Measurements from ENCODE around the gene ZC3H14. TPM values are rescaled to one million over a fixed set of nuclear protein-coding genes. Genes with fewer than 3 reads are reported as not detected.
A peak's percentile ranks its signal among the peaks of the same experiment; 100 is the strongest.

The ZC3H14 gene
- polyA plus RNA-seq, 1 of the 3 experiments (the other 2 are of a cell fraction): 61.5 TPM

DNA sequence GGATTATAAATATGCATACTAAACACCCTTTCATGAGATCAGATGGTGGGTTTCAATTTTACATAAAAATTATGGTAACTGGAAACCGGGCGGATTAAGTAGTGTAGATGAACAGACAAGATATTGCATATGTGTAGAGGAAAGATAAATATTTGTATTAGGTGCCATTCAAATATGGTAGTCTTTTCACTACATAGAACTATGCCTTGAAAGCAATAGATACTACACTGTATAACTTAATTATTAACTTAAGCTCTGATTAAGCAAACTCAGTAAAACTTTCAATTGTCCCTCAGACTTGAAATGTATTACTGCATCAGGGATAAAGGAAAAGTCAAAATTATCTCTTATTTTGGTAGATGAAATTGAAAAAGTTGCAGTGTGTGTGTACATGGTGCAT is 10.0 kb upstream of the ZC3H14 start:
- H3K36me3 ChIP-seq (replicated peaks in 1 of 2; ENCODE audit: control insufficient read depth in 1 of 2, insufficient read depth in 2 of 2, low read length in 1 of 2): peaks cover 16 to 21% of the 10 kb centered on the region in 2 experiments
- POLR2A ChIA-PET: interaction anchor here (1.1 kb wide), 1 partner anchor 26 kb away, joined by 3 read pairs; no protein-coding TSS in a partner anchor
- peaks cover 9 to 22% of the 10 kb centered on the region in 2 experiments; a peak in 3 of 4 replicates for H3K4me1 ChIP-seq (ENCODE audit: control insufficient read depth in 1 of 2, insufficient read depth in 2 of 2, low read depth in 1 of 2, low read length in 1 of 2)
- peak overlapping the region; percentile 95 for H3K4me2 ChIP-seq
- no peak overlapping the region for H3K27ac ChIP-seq (ENCODE audit: low read depth in 2 of 2, low read length in 1 of 2)
- TF ChIP-seq CHD2 (IDR thresholded peaks at IDR 0.05; ENCODE audit: low read length, partially characterized antibody) (no peak), JUND (IDR thresholded peaks at IDR 0.05) (no peak), FOSL2 (IDR thresholded peaks at IDR 0.05; ENCODE audit: borderline replicate concordance, low read depth) (no peak), EZH2phosphoT487 (IDR thresholded peaks at IDR 0.05; ENCODE audit: borderline replicate concordance, low read depth) (no peak)
- 52% methylated on average over 2 of the region's 2 CpGs for WGBS (ENCODE audit: low lambda C conversion rate)
- no peaks in the 10 kb centered on the region for H3K9me3 ChIP-seq
- no peak overlapping the region for H2AFZ ChIP-seq (ENCODE audit: low read depth)
- peaks cover 62% of the 10 kb centered on the region for H3K79me2 ChIP-seq (ENCODE audit: insufficient read depth)
- no peak for DNase-seq
- H3K9me2 ChIP-seq: no peaks in the 10 kb centered on the region
- H3F3A ChIP-seq (replicated peaks; ENCODE audit: insufficient read depth): peaks cover 14% of the 10 kb centered on the region
- H3K4me3 ChIP-seq (ENCODE audit: low read depth in 2 of 2, low read length in 1 of 2): peak overlapping the region; percentile 79 to 85; a peak in 2 of 4 replicates
- H4K20me1 ChIP-seq (ENCODE audit: insufficient read depth): peaks cover 9% of the 10 kb centered on the region; the same call in 1 of the 2 replicates
- CTCF ChIA-PET: interaction anchor here (1.1 to 1.5 kb wide), 3 partner anchors 10 to 363 kb away, joined by 3 to 6 read pairs (median 4); partner anchors contain the start of genes EML5 and ZC3H14
- peak overlapping the region; percentile 86; the same call in 1 of the 2 replicates for H3K9ac ChIP-seq
- H3K27me3 ChIP-seq (ENCODE audit: insufficient read depth): no peaks in the 10 kb centered on the region

DNA sequence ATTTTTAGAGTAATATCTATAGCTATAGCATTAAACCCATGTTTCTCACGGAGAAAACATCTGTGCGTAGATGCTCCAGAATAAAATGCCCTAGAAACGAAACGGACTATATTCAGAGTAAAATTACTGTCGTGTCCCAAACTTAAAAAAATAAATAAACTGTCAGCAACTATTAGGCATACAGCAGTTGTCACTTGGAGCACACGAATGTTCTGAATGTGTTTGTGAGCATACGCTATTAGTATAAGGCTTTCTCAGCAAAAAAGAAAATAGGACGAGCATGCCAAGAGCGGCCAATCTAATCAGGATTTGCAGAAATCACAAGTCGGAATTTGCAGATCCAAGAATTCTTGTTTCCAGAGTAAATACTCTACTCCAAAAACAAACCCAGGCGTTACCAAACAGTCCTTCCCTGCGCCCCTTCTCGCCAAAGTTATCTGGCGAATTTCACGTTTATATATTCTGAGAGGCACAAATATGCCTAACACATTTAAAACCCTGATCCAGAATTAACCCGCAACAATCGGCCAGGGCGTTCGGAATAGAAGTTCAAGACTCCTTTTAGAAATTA is 8.9 kb upstream of the ZC3H14 start:
- Histone ChIP-seq H2AFZ (ENCODE audit: low read depth) (peak overlapping the region; percentile 78), H3K27ac (ENCODE audit: low read depth in 2 of 2, low read length in 1 of 2) (peak overlapping the region; percentile 67 to 88; a peak in 3 of 4 replicates), H3K36me3 (replicated peaks in 1 of 2; ENCODE audit: control insufficient read depth in 1 of 2, insufficient read depth in 2 of 2, low read length in 1 of 2) (peaks cover 5 to 10% of the 10 kb centered on the region in 2 experiments), H3K9me3 (no peaks in the 10 kb centered on the region), H4K20me1 (ENCODE audit: insufficient read depth) (peaks cover 9% of the 10 kb centered on the region; the same call in 1 of the 2 replicates), H3K4me3 (ENCODE audit: low read depth in 2 of 2, low read length in 1 of 2) (peak overlapping the region; percentile 79 to 85), H3K27me3 (ENCODE audit: insufficient read depth) (no peaks in the 10 kb centered on the region), H3K4me2 (peak overlapping the region; percentile 95), H3F3A (replicated peaks; ENCODE audit: insufficient read depth) (peaks cover 14% of the 10 kb centered on the region), H3K9me2 (no peaks in the 10 kb centered on the region), H3K4me1 (ENCODE audit: control insufficient read depth in 1 of 2, insufficient read depth in 2 of 2, low read depth in 1 of 2, low read length in 1 of 2) (peaks cover 9 to 22% of the 10 kb centered on the region in 2 experiments; a peak in 3 of 4 replicates), H3K9ac (peak overlapping the region; percentile 86), H3K79me2 (ENCODE audit: insufficient read depth) (peaks cover 52% of the 10 kb centered on the region)
- no peak for DNase-seq
- ChIA-PET CTCF (no interaction called here), POLR2A (no interaction called here)
- 4% methylated on average over 19 of the region's 19 CpGs for WGBS (ENCODE audit: low lambda C conversion rate)
- TF ChIP-seq MEF2A (IDR thresholded peaks at IDR 0.05; ENCODE audit: borderline replicate concordance, low read depth) (no peak), TAF1 (IDR thresholded peaks at IDR 0.05; ENCODE audit: borderline replicate concordance, low read depth, low read length) (no peak), TEAD4 (IDR thresholded peaks at IDR 0.05; ENCODE audit: borderline replicate concordance, insufficient read depth) (no peak), SMC3 (IDR thresholded peaks at IDR 0.05; ENCODE audit: low read depth, low read length) (no peak), POLR2AphosphoS5 (IDR thresholded peaks at IDR 0.05; ENCODE audit: low read depth, low read length) (no peak), RAD21 (IDR thresholded peaks at IDR 0.05; ENCODE audit: low read length) (no peak), EP300 (IDR thresholded peaks at IDR 0.05; ENCODE audit: borderline replicate concordance in 1 of 2, low read depth in 1 of 2, low read length in 1 of 2) (no peak), YY1 (IDR thresholded peaks at IDR 0.05; ENCODE audit: low read depth) (no peak), ELF1 (IDR thresholded peaks at IDR 0.05) (no peak), FOXJ3 (CRISPR knock-in tag; IDR thresholded peaks at IDR 0.05) (no peak), EZH2phosphoT487 (IDR thresholded peaks at IDR 0.05; ENCODE audit: borderline replicate concordance, low read depth) (no peak), RFX5 (IDR thresholded peaks at IDR 0.05; ENCODE audit: low read length) (no peak), RXRA (IDR thresholded peaks at IDR 0.05; ENCODE audit: borderline replicate concordance, low read depth) (no peak), CTCF (IDR thresholded peaks at IDR 0.05) (no peak)
- TF ChIP-seq, protein P1, sequence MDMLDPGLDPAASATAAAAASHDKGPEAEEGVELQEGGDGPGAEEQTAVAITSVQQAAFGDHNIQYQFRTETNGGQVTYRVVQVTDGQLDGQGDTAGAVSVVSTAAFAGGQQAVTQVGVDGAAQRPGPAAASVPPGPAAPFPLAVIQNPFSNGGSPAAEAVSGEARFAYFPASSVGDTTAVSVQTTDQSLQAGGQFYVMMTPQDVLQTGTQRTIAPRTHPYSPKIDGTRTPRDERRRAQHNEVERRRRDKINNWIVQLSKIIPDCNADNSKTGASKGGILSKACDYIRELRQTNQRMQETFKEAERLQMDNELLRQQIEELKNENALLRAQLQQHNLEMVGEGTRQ (IDR thresholded peaks at IDR 0.05; ENCODE audit: borderline replicate concordance, low read depth, low read length): no peak
- TF ChIP-seq, protein P2, sequence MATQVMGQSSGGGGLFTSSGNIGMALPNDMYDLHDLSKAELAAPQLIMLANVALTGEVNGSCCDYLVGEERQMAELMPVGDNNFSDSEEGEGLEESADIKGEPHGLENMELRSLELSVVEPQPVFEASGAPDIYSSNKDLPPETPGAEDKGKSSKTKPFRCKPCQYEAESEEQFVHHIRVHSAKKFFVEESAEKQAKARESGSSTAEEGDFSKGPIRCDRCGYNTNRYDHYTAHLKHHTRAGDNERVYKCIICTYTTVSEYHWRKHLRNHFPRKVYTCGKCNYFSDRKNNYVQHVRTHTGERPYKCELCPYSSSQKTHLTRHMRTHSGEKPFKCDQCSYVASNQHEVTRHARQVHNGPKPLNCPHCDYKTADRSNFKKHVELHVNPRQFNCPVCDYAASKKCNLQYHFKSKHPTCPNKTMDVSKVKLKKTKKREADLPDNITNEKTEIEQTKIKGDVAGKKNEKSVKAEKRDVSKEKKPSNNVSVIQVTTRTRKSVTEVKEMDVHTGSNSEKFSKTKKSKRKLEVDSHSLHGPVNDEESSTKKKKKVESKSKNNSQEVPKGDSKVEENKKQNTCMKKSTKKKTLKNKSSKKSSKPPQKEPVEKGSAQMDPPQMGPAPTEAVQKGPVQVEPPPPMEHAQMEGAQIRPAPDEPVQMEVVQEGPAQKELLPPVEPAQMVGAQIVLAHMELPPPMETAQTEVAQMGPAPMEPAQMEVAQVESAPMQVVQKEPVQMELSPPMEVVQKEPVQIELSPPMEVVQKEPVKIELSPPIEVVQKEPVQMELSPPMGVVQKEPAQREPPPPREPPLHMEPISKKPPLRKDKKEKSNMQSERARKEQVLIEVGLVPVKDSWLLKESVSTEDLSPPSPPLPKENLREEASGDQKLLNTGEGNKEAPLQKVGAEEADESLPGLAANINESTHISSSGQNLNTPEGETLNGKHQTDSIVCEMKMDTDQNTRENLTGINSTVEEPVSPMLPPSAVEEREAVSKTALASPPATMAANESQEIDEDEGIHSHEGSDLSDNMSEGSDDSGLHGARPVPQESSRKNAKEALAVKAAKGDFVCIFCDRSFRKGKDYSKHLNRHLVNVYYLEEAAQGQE (IDR thresholded peaks at IDR 0.05; ENCODE audit: low read depth, low read length): no peak
- TF ChIP-seq, protein P3, sequence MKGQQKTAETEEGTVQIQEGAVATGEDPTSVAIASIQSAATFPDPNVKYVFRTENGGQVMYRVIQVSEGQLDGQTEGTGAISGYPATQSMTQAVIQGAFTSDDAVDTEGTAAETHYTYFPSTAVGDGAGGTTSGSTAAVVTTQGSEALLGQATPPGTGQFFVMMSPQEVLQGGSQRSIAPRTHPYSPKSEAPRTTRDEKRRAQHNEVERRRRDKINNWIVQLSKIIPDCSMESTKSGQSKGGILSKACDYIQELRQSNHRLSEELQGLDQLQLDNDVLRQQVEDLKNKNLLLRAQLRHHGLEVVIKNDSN (IDR thresholded peaks at IDR 0.05; ENCODE audit: borderline replicate concordance, low read depth): no peak

All from SK-N-SH (cell line).